NOMO-1 (cell line): ENCODE results near the gene DNAJC17.

Experiments
- DNase-seq, 2 experiments: peaks; one replicate each; lab custom pipeline; 2025; ENCODE audit not compliant: unreplicated experiment in 2 of 2; lab: John Stamatoyannopoulos, UW

The DNAJC17 gene, protein sequence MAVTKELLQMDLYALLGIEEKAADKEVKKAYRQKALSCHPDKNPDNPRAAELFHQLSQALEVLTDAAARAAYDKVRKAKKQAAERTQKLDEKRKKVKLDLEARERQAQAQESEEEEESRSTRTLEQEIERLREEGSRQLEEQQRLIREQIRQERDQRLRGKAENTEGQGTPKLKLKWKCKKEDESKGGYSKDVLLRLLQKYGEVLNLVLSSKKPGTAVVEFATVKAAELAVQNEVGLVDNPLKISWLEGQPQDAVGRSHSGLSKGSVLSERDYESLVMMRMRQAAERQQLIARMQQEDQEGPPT

GRCh38 chr15:40807028-40807887 is at the start of gene DNAJC17, which contains the start of gene ZFYVE19:
Gene DNAJC17 (minus strand): TSS chr15:40807473. CDS start chr15:40807446, 27 bp downstream.
Gene ZFYVE19 (plus strand): TSS chr15:40807089. CDS start chr15:40807590, 501 bp downstream.
- peak; percentile 98 for DNase-seq

DNA sequence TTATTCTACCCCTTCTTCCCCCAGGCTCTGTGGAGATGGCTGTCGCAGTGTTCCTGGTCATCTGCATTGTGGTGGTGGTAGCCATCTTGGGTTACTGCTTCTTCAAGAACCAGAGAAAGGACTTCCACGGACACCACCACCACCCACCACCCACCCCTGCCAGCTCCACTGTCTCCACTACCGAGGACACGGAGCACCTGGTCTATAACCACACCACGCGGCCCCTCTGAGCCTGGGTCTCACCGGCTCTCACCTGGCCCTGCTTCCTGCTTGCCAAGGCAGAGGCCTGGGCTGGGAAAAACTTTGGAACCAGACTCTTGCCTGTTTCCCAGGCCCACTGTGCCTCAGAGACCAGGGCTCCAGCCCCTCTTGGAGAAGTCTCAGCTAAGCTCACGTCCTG is 49.5 kb upstream of the DNAJC17 start:
- DNase-seq, result no peak

GRCh38 chr15:40855706-40856234 is 48.5 kb upstream of the DNAJC17 start:
- DNase-seq, result no peak

- no peak for DNase-seq
Measured at GRCh38 chr15:40854161-40854560, 46.9 kb upstream of the DNAJC17 start.

DNA sequence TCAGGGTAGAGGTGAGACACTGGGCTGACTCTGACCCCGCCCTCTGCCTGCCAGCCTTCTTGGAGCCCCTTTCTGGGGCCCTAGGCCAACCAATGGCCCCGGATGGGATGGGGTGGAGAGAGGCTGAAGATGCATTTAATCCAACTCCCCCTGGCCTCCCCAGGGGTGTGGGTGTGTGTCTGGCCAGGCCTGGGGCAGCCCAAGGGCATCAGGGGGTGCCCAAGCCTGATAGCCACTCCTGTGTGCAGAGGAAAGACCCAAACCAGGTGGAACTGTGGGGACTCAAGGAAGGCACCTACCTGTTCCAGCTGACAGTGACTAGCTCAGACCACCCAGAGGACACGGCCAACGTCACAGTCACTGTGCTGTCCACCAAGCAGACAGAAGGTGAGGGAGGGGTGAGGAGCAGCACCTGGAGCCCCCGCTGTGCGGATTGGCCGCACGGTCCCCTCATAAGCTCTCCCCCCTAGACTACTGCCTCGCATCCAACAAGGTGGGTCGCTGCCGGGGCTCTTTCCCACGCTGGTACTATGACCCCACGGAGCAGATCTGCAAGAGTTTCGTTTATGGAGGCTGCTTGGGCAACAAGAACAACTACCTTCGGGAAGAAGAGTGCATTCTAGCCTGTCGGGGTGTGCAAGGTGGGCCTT is 46.1 kb upstream of the DNAJC17 start:
- no peak for DNase-seq

GRCh38 chr15:40852529-40852928 is 45.3 kb upstream of the DNAJC17 start:
- DNase-seq, result no peak

- DNase-seq, result no peak
Measured at GRCh38 chr15:40850576-40851112, 43.4 kb upstream of the DNAJC17 start.

DNA sequence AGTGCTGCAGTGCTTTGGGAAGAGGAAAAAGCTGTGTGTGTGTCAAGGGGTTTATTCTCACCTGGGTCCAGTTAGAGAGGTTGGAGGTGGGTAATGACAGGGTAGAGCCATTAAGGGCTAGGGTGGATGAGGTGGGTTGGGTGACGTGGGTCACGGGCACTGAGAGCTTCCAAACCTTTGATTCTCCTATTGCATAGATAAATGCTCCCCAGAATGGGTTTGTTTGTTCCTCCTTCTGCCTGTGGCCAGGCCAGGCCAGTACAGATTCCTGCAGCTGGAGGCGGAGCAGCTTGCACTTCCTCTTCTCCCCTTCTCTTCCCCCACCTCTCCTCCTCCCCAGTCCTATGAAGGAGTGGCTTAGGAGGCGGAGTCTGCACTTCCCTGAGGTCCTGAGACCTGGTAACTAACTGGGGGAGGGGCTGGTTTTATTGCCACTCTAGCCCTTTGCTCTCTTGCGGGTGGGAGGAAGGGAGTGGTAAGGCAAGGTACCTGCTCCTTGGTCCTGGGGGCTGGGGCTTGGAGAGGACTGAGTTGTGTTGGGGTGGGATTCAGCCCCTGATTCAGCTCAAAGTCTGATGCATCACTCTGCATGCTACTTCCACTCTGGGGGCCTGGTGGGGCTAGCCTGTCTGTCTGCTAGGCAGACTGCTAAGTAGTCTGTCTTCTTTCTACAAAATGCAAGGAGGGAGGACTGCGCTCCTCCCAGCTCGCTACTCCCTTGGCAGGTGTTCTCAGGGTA is 40.1 kb upstream of the DNAJC17 start:
- DNase-seq, result peak; percentile 93 to 96

- no peak for DNase-seq
Measured at GRCh38 chr15:40846841-40847222, 39.6 kb upstream of the DNAJC17 start.

GRCh38 chr15:40845511-40846284 is 38.4 kb upstream of the DNAJC17 start:
- DNase-seq, result no peak

DNA sequence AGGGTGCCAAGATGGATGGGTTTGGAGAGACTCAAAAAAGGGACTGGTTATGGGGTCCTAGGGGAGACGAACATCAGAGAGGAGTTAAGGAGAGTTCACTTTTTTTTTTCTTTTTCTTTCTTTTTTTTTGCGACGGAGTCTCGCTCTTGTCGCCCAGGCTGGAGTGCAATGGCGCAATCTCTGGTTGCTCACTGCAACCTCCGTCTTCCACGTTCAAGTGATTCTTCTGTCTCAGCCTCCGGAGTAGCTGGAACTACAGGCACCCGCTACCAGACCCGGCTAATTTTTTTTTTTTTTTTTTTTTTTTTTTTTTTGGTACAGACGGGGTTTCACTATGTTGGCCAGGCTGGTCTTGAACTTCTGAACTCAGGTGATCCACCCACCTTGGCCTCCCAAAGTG is 37.8 kb upstream of the DNAJC17 start:
- DNase-seq, result peak; percentile 44 to 49

GRCh38 chr15:40844696-40845030 is 37.4 kb upstream of the DNAJC17 start:
- DNase-seq, result peak; percentile 34 to 50

DNA sequence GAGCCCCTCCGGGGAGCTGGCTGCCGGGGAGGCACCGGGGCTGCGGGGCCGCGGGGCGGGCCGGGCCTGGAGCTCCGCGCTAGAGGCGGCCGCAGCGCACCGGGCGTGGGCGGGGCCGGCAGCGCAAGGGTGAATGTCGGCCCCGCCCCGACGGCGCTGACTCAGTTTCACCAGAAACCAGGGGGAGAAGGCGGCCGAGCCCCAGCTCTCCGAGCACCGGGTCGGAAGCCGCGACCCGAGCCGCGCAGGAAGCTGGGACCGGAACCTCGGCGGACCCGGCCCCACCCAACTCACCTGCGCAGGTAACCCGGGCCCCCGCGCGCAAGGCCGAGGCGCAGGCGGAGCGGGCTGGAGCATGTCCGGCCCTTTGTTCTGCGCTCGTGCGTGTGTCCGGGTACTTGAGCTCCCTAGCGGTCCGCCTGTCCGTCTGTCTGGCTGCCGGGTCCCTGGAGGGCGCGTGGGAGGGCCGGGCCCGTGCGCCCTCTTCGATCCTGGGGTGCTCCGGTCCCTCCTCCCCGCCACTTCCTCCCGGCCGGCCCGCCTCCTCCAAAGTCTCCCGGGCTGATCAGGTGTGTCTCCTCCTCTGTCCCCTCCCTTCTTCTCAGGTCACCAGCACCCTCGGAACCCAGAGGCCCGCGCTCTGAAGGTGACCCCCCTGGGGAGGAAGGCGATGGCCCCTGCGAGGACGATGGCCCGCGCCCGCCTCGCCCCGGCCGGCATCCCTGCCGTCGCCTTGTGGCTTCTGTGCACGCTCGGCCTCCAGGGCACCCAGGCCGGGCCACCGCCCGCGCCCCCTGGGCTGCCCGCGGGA is 36.8 kb upstream of the DNAJC17 start, which contains the start of gene SPINT1:
Gene SPINT1, plus strand, starts transcription at position 164 of the 811 bp plus-strand sequence. Its CDS starts 507 bp downstream, at position 671.
- DNase-seq, result peak; percentile 32 to 38

GRCh38 chr15:40843261-40843884 is 36.1 kb upstream of the DNAJC17 start:
- no peak for DNase-seq

GRCh38 chr15:40841741-40842140 is 34.5 kb upstream of the DNAJC17 start:
- DNase-seq, result no peak

GRCh38 chr15:40838756-40839155 is 31.5 kb upstream of the DNAJC17 start:
- DNase-seq, result no peak

GRCh38 chr15:40836020-40836419 is 28.7 kb upstream of the DNAJC17 start:
- no peak for DNase-seq

GRCh38 chr15:40832903-40833302 is 25.6 kb upstream of the DNAJC17 start:
- no peak for DNase-seq
